ENCODE data around the gene LRRC8C.
"Not testable (repeated sequence)": the region's sequence is repeated elsewhere in the genome, so short reads cannot be mapped to it uniquely, and the experiment has no call there.

Gene LRRC8C

GRCh38 chr1:89608319-89608983, 24.5 kb upstream of the LRRC8C start:
- FAIRE-seq, result no peak

DNA sequence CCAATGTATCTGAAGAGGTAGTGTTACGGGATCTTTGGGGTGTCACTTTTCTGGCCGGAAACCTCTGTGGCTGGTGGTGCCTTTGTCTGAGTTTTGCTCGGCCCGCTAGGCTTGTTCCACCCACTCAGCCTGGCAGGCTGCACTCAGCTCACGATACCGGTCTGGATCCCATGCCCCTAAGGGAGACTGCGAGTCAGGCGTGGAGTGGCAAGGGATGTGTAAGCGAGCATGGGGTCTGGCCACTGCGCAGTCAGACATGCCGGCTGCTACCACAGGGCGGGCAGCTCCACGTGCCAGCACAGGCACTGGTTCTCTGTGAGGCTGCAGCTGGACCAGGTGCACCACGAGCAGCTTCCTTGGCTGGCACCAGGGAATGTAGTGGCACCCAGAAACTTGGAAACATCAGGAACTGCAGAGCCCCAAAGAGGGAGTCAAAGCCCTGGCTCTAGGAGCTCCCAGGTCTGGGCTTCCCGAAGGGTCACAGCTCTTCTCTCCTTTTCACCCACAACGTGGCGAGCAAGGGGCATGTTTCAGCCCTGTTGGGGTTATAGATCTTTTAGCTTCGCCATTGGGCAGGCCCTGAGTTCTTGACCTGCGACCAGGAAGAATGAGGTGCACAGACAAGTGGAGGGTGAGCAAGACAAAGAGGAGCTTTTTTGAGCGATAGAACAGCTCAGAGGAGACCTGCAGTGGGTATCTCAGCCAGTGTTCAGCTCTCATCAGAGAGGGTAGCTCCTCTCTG, 23.8 kb upstream of the LRRC8C start:
- FAIRE-seq, result no peak

DNA sequence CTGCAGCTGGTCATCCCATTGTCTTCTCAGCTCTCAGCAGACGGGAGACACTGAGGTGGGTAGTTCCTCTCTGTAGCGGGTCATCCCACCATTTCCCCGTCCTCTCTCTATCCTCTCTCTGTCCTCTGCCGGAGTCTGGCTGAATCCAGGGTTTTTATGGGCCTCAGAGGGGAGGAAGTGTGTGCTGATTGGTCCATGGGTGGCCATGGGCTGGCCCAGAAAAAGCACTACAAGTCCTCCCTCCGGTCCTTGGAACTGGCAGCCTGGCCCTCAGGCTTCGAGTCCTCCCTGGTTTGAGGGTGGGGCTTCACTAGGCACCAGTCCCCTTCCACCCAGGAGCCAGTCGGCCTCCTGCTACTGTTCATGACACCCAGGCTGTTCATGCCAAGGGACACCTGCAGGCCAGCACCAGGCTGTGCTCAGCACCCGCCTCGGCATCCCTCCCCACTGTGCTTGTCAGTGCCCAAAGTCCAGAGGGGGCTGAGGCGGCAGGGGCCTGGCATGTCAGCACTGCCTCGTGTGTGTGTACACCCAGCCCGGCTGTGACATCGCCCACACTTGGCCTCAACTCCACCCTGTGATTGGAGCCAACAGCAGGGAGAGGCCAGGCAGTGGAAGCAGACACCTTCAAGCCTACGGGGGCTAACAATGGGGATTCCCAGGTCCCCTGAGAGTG, 23.0 kb upstream of the LRRC8C start:
- FAIRE-seq, result no peak

DNA sequence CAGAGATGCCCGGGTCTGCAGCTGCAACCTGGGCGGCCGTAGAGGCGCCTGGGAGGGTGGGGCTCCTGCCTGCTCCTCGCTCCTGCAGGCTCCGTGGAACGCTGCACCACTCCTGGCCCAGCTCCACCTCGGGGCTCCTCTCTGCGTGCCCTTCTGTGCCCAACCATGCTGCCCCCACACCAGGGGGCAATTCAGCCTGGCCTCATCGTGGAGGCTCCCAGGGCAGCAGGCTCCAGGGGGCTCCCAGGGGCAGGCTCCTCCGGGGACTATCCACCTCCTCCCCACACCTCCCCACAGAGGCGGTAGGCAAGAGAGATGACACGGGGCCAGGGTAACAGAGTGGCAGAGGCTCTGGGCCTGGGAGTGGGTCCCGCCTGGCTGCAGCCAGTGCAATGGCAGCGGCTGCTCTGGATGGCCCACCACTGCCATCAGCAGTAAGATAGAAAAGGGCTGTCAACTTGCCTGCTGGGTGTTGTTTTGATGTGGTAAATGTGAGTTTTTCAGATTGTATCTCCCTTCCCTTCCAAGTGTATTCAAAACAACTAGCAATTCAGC, 22.4 kb upstream of the LRRC8C start:
- FAIRE-seq, result no peak

DNA sequence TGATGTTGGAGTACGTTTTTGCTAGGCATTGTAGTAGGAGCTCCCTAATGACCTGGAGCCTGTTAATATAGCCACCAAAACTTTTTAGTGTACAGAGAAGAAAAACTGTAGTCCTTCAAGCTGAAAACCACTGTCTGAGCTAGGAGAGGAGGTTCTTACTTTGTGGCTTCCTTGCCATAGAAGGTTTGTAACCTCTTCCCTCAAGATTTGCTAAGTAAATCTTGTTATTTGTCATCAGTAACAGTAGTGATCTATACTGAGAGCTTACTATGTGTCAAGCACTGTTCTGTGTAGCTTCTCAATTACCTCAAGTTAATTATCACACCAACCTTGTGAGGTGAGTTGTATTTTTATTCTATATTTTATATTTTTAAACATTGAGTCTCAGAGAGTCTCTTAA, 21.2 kb upstream of the LRRC8C start:
- no peak for FAIRE-seq

DNA sequence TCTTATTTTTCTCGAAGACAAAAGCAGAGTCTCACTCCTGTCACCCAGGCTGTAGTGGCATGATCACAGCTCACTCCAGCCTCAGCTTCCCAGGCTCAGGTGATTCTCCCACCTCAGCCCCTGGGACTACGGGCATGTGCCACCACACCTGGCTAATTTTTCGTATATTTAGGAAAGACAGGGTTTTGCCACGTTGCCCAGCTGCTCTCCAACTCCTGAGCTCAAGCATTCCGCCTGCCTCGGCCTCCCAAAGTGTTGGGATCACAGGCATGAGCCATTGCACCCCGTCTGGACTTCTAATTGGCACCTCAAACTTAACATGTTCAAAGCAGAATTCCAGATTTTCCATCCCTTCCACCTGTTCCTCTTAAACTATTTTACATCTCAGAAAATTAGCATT, 19.0 kb upstream of the LRRC8C start:
- no peak for FAIRE-seq

DNA sequence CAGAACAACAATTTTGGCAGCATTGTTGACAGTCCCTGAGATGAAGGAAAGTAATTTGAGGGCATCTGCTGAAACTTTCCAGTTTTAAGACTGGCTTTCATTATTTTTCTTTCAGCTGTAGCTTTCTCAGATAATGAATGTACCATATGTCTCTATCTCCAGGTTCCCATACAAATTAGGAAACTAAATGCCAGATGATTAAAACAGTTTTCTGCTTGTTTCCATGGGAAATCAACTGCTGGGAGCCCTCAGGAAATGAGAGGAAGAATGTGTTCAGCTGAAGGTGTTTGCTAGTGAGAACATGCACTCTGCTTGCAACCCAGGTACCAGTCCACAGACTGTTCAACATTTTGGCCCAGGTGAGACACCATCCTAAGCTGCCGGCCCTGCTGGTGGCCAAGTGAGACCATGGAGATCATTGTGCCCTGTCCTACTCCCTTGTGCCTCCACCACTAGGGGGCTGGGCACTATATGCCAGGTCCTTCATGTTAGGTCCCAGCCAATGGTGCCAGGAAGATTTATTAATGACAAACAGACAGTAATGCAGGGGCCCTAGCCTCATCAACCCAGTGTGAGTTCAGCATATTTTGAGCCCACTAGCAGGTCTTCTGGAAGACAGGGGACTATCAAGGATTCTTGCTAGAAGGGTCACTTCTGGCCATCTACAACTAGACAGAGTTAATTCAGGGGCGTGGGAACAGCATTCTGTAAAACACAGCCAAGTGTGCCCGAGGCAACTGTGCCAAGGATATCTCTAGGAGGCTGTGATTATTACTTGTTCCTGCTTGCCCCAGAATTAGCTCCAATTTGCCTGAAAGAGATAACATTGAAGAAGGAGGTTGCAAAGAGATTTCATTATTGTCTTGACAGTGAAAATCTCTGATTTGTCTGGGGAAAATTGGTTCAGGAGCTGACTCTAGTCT, 17.0 kb upstream of the LRRC8C start:
- no peak for FAIRE-seq

GRCh38 chr1:89616844-89617627, 15.9 kb upstream of the LRRC8C start:
- FAIRE-seq, result no peak

DNA sequence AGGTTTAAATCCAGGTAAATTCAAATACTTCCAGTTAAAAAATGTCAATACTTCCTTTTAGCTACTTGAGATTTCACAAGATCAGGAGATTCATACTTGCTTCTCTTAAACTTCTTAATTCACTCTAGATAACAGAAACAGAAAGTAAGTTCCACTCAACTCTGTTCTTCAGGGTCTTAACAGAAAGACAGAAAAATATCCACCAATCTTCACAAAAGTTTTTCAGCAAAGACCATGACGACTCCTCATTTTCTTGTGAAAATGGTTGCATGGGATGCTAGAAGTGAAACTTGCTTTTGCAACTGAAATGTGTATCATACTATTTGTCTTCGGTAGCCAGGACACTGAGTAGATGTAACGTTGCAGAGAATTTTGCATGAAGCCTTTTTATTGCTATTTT, 12.3 kb upstream of the LRRC8C start:
- FAIRE-seq, result no peak

GRCh38 chr1:89622895-89623294, 10.0 kb upstream of the LRRC8C start:
- FAIRE-seq, result peak; percentile 31

DNA sequence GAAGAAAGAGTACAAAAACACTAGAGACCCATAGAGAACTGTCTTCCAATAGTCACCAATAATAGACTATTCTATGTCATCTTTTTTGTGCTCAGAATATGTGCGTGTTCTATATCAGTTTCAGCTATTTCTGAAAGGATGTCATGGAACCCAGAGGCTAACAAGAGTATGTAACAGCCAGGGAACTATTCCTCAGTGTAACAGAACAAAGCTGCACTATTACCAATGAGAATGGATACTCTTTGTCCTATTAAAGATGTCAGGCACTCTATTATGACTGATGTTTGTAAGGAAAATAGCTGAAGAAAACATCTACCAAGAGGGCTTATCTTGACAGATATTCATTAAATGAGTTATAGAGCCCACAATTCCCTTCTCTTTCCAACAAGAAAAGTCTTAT, 8.6 kb upstream of the LRRC8C start:
- FAIRE-seq, result no peak

- FAIRE-seq, result no peak
These were observed 8.1 kb upstream of the LRRC8C start for GRCh38 chr1:89624715-89625323.

GRCh38 chr1:89627596-89627962, 5.3 kb upstream of the LRRC8C start:
- no peak for FAIRE-seq

DNA sequence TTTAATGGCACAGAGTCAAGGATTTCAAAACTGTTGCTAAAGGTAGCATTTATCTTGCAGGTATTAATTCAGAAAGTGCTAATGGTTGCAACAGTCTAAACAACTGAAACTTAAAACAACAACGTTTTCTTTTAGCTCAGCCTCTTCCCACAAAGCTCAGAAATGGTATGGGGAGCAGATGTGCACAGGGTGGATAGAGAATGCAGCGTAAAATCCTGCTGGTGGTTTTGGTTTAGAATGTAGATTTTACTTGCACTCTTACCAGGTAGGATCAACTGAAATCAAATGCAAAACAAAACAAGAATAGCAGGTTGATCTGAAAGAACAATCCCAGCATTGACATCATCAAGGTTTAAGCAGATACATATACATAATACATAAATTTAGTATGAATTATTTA, 3.8 kb upstream of the LRRC8C start:
- FAIRE-seq, result no peak

- FAIRE-seq, result not testable (repeated sequence)
These were observed 3.3 kb upstream of the LRRC8C start for GRCh38 chr1:89629600-89629999.

DNA sequence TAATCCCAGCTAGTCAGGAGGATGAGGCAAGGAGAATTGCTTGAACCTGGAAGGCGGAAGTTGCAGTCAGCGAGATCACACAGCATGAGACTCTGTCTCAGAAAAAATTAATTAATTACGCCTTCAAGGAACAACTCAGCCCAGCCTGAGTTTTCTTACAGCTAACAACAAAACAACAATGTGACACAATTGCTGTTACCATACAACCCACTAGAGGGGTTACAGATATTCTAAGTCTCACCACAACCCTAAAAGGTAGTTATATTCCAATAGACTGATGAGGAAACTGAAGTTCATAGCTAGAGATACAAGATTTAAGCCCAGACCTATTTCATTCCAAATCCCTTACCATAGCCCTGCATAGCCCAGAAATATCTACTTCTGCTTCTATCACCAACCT, 2.9 kb upstream of the LRRC8C start:
- peak; percentile 64 for FAIRE-seq

DNA sequence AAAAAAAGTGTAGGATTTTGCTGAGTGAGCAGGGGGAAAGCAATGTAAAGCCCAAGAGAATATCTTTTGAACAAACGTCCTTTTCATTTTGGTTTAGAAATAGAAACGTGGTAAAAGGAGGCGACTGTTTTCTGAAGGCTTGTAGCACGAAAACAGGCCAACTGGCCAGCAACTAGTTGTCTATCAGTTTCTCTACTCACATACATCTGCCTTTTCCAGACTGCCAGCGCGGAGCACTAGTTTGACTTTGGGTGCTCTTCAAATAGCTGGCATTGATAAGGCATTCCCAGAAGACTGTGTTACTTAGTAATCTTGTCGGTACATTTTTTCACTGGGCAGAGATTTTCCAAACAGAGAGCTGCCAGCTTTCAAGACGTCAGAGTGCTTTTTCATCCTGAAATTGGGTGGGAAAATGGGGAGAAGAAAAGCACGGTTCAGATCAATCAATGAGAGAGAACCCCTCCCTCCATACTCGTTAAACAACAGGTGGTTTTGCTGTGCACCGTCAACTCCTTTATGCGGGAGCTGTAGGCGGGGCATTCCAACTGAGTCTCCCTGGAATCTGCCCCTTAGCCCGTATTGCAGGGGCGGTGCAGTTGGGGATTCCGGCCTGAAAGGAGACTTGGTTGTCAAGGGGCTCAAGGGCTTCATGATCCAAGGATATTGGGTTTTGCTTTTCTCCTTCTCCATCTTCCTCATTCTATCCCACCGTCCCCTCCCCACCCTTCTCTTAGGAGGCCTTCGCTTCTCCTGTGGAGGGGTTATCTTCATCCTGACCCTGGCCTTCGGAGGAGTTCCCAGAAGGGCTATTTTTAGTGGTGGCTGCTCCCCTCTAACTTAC, 884 bp upstream of the LRRC8C start:
- FAIRE-seq, result peak; percentile 6

DNA sequence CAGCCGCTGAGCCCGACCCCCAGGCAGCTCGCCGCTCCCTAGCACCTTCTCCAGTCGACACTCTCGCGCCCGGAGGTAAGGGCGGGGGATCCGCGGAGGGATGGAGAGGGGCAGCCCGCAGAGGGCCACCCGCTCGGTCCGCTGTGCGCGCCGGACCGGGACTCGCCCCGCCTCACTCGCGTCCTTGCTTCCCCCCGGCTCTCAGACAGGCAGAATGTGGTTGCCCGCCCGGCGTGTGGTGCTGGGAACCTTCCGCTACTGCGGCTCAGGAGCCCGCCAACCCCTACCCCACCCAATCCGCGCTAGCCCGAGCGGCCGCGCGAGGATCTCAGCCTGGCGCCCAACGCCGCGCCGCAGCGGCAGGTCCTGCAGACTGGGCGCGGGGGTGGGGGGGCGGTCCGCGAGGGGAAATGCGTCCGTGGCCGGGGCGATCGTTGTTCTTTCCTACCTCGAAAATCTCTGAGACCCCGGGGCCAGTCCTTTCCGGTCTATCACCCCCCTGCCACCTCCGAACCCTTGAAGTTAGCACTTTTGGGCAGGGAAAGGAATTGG, 404 bp downstream of the LRRC8C start:
- no peak for FAIRE-seq

DNA sequence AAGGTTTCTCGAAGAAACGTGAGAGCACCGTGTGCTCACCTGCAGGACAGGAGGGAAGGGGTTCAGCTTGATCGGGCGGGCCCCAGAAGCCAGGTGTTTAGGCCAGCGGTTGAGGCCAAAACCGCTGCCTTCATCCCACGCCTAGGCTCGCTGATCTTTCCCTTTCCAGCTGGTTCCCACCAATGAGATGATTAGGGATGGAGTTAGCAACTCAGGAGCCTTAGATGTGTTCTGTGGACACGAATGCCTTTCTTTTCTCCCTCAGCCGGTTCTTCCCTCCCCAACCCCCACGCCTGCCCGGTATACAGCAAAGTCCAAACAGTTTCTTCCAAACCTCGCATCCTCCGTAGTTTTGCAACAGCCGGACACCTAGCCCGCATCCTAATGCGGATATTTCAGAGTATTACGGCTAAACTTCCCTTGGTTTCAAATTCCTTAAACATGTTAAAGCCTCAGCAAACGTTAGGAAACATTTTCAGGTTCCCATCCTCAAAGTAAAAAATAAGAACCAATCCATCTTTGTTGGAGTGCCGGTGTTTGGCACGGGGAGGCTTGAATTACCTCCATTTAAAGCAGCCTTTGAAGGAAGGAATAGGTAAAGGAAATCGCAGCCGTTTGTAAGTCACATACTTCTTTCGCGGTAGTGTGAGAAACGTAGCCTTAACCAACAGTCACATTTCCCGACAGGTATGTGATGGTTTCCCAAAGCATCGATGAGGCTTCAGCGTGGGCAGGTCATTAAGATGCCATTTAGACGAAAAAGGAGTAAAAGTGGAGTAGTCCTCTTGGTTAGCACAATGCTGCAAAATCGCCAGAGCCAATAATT, 1.1 kb downstream of the LRRC8C start:
- FAIRE-seq, result peak; percentile 25
